Skin of body (tissue), 2 donors: ENCODE results near the gene POU6F2. TPM values are rescaled to one million over a fixed set of nuclear protein-coding genes. Genes with fewer than 3 reads are reported as not detected.
"Not testable (repeated sequence)": the region's sequence is repeated elsewhere in the genome, so short reads cannot be mapped to it uniquely, and the experiment has no call there.

ENCODE experiments used
- DNase-seq: peaks from one replicate; lab custom pipeline; 2025; lab: John Stamatoyannopoulos, UW
- total RNA-seq: library from RNA; depleted of rRNA; stranded (reverse); fragments of >200 nt; gene quantifications from one replicate; pipeline ENCODE4 v1.2.3, GENCODE V29; 2014

The POU6F2 gene
- total RNA-seq, 1 donor from 2014 or later = 0.20 TPM

GRCh38 chr7:38978491-38978890, 782 bp downstream of the POU6F2 start:
- no peak for DNase-seq

DNA sequence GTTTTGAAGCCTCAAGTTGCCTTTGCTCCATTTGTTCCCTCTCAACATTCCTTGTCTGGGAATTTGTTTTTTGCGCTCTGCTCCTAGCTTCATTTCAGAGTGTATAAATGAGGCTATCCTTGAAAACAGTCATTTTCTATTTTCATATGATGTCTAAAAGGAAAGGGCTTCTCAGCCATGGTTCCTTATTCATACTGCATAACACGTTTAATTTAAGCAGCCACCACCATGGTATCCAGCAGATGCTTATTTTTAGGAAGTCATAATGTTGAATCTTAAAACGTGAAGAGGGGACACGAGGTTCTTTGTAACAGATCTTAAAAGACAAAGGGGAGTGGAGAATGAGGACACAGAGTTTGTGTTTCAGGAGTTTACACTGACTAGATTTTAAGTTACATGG, 14.5 kb downstream of the POU6F2 start:
- no peak for DNase-seq

GRCh38 chr7:39001595-39001994, 23.9 kb downstream of the POU6F2 start:
- no peak for DNase-seq

- DNase-seq = no peak
These were observed 25.0 kb downstream of the POU6F2 start for GRCh38 chr7:39002755-39003154.

DNA sequence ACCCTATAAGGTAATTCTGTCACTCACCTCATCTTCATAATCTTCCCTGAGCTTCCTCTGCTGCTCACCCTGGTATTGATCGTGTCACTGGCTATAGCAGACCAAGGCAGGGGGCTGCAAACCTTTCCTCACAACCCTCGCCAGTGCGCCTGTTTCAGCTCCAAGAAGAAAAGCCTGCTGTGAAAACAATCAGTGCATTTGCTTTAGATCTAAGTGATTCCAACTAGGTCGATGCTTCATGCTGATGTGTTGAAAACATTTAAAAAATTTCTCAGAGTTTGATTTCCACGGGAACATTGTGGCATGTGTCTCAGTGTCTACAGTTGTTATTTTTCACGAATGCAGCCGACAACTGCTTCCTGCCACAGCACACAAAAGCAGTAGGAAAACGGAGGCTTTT, 27.3 kb downstream of the POU6F2 start:
- no peak for DNase-seq

DNA sequence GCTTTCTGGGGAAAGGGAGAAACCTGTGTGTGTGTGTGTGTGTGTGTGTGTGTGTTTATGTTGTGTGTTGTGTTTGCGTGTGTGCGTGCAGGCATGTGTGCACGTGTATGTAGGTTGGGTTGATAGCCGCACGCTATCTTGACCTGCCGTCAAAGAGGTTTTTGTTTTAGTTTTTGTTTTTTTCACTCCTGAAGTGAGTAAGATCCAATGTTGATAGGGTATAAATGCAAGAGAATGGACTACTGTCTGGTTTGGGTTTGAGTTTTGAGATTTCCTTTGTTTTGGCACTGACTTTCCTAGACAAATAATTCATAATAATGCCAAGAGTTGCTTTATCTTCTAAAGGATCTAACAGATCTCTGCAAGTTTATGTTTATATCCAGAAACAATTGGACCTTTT, 27.8 kb downstream of the POU6F2 start:
- DNase-seq = no peak

DNA sequence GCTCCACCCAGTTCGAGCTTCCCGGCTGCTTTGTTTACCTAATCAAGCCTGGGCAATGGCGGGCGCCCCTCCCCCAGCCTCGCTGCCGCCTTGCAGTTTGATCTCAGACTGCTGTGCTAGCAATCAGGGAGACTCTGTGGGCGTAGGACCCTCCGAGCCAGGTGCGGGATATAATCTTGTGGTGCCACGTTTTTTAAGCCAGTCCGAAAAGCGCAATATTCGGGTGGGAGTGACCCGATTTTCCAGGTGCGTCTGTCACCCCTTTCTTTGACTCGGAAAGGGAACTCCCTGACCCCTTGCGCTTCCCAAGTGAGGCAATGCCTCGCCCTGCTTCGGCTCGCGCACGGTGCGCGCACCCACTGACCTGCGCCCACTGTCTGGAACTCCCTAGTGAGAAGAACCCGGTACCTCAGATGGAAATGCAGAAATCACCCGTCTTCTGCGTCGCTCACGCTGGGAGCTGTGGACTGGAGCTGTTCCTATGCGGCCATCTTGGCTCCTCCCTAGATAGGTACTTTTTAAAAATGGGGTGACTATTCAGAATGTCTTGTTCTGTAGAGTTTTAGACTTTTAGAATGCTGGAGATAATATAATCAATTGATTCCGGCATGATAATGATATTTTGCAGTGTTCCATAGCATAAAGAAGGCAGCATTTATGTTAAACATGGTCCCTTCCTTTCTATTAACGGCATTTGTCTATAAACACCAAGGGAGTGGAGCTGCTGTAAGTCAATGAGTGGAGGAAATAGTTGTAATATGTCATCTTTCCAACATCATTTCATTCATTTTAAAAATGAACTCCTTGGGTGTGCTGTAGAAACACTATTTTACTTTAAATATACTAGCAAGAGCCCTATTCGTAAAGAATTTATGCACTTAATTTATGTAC, 35.6 kb downstream of the POU6F2 start:
- DNase-seq = not testable (repeated sequence)

DNA sequence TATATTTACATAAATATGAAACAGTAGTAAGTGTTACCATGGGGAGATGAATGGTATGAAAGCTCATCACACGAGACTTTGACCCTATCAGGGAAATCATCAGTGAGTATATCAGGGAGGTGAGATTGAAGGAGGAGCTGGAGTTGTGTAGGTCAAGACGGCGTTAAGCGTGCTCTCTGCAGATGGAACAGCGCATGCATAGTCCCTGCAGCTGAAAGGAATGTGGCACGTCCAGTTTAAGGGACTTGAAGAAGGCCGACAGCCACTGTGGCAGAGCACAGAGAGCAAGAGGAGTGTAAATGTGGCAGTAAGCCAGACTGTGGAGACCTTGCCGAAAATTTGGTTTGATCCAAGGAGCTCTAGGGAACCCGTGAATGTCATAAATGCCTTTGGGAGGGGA, 38.9 kb downstream of the POU6F2 start:
- no peak for DNase-seq

DNA sequence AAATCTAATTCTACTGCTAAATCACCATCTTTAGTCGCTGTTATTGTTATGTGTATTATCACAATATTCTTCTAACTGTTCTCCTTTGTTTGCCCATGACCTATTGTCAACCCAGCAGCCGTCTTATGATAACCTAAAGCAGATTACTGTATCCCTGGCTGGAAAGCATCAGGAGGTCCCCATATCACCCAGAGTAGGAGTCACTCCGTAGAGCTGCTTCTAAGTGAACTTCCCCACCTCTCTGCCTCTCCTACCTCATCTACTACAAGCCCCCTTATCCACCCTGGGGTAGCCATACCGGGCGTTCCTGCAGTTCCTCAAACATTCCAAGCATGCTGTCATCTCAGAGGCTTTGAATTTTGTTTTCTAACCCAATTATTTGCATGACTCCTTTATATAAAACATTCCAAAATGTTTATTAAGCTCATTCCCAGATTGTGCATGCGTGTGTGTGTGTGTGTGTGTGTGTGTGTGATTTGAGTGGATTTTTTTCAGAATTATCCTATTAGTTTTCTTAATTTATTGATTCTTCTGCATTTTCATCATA, 39.7 kb downstream of the POU6F2 start:
- no peak for DNase-seq

DNA sequence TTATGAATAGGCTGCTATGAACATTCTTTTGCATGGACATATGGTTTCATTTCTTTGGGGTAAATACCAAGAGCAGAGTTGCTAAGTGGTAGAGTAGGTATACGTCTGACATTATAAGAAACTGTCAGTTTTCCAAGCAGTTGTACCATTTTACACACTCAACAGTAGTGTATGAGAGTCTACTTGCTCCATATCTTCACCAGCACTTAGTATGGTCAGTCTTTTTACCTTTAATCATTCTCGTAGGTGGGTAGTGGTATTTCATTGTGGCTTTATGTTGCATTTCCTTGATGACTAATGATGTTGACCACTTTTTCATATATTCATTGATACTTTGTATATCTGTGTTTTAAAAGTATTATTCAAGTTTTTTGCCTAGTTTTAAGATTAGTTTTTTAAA, 45.1 kb downstream of the POU6F2 start:
- no peak for DNase-seq

DNA sequence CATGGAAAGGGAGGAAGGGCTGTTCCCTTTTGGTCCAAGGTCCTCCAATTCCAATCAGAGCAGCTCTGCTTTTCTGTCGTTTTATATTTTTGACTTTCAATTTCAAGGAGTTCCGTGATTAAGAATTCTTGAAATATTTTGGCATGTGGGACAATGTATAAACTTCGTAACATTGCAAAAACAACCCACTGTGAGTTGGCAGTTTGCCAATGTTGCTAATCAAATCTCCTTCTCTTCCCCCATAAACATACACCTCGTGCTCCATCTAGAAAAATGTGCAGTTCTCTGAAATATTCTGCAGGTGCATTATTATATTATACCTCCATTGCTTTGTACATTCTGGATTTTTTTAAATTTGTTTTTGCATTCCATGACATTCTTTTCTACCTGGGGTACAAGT, 49.8 kb downstream of the POU6F2 start:
- no peak for DNase-seq

GRCh38 chr7:39033885-39034624, 56.3 kb downstream of the POU6F2 start:
- DNase-seq = no peak

DNA sequence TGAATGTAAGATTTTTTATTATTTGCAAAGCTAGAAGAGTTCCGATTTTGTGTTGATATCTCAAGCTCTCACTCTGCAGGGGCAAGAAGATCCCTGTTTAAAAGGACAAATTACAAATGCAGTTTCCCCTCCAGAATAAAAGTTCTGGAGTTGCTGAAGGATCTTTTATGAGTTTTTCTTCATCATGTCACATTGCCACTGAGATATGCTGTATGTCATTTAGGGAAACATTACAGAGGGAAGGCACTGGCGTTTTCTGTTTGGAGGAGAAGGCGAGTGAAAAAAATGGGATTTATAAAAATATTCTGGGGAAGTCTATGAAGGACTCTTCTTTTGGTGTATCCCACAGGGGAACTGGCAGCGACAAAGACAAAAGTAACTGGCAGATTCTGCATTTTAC, 57.4 kb downstream of the POU6F2 start:
- no peak for DNase-seq

DNA sequence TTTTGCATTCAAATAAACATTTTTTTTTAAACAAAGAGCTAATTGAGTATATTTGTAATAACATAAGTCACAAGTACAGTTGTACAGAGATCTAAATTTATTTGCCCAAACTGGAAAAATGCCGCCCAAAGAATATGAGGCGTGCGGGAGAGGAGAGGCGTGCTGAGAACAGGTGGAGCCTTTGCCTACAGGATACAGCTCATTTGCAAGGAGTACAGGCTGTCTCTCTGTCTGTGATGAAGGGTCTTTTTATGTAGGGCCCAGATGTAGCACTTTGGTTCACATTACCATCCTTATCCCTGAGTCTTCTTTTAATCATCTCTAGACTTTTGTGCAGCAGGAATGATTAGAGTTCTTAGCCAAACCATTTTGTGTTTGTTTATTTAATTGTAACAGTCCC, 58.2 kb downstream of the POU6F2 start:
- no peak for DNase-seq

DNA sequence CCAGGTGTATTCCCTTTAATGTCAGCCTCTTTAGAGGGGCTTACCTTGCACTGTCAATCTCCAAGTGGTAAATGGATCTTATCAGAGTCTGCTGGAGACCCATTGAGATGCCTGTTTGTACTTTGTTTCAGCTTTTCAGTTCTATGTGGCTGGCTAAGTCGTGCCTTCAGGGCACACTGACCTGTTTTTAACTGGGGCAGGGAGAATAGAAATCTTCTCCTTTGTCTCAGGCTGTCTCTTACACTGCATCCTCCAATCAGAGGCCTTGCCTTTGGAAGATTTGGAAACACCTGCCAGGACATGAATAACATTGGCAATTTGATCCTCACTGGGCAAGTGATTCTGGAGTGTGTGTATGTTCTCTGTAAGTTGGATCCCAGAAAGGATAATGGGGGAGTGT, 65.0 kb downstream of the POU6F2 start:
- no peak for DNase-seq

DNA sequence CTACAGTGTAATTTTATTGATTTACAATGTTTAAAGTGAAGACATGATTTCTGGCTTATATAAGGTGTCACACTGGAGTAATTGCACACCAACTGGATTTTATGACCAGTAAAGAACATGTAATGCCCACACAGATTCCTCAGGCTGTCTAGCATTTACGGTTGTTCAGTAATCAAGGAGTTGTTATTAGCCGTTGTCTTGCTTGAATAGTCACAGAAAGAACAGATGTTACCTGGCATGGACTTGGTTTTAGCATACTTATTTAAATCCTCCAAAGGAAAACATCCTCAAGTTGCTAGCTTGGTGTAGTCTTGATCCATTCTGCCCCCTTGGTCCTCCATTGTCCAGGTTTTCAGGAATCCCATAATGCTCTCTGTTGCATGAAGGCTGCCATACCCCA, 65.8 kb downstream of the POU6F2 start:
- no peak for DNase-seq

- DNase-seq = no peak
These were observed 66.8 kb downstream of the POU6F2 start for GRCh38 chr7:39044489-39044888.

GRCh38 chr7:39045231-39045630, 67.5 kb downstream of the POU6F2 start:
- DNase-seq = no peak

DNA sequence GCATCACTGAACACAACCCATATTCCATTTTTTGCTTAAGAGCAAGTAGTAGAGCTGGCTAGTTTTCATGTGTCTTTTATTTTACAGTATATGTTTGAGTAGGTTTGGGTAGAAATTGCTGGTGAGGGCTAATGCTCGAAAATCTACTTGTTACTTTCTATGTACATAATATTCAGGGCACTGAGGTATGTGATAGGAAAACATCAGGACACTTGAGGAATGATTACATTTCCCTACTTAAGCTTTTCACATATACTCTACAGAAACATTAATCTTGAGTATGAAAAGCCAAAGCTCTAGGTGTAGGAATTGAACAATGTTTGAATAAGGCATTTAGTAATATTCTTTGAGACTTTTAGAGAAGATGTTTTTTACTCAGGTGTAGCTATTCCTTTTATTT, 73.6 kb downstream of the POU6F2 start:
- DNase-seq = no peak

DNA sequence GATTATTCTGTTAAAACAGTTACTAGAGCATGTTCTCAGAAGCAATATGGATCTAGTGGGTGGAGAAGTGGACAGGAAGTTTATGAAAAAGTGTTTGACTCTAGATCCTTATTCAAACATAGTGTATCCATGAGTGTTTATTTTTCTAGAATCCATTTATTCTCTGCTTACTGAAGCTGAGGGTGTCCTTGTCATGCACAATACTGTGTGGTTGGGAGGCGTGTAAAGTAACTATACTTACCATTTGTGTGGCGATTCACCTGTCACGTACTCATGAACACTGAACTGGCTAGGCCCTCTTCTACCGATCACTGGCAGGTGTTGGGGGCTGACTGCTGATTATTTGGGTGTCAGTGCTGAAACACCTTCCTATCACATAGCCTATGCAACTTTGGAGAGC, 74.0 kb downstream of the POU6F2 start:
- DNase-seq = no peak

DNA sequence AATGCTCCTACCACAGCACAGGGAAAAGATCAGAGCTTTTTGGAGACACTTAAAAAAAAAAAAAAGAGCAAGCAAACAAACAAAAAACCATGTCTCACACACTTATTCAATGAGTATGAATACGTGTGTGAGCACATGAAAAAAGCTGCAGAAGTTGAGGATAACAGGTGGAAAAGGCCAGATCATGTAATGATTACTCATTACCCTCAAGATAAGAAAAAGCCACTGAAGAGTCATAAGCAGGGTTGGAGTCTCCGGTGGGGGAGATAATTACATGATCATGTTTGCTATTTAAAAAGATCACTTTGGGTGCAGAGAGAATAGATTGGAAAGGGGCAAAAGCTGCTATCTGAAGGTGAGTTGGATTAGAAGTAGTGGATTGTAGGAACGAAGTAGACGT, 77.0 kb downstream of the POU6F2 start:
- no peak for DNase-seq

DNA sequence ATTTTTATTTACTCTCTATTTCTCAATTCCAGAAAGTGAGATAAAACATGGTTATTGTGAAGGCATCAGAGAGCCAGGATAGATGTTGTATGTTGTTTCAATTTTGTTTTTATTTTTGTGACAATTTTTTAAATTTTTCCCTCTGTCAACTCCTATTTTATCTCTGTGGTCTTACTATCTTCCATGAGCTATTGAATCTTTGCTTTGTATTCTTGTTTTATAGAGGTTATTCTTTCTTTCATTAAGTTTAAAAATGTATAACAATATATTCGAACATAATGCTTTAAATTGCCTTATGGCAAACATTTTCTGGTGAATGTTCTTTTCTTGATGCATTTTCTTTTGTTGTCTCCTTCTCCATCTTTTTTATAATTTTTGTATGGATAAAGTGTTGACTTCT, 78.4 kb downstream of the POU6F2 start:
- DNase-seq = no peak

GRCh38 chr7:39062811-39063210, 85.1 kb downstream of the POU6F2 start:
- DNase-seq = no peak
